ENCODE results near the gene SLC2A9.

Gene SLC2A9

GRCh38 chr4:10053635-10054453 lies 32.5 kb upstream of the SLC2A9 start:
- TF ChIP-seq CTCF (IDR thresholded peaks at IDR 0.05; ENCODE audit: control insufficient read depth, insufficient read depth, low read depth, low read length, missing control alignments): no peak
- no peak overlapping the region for H3K4me3 ChIP-seq (ENCODE audit: control insufficient read depth, low read depth, low read length)
- no peak for DNase-seq (ENCODE audit: low read depth)

DNA sequence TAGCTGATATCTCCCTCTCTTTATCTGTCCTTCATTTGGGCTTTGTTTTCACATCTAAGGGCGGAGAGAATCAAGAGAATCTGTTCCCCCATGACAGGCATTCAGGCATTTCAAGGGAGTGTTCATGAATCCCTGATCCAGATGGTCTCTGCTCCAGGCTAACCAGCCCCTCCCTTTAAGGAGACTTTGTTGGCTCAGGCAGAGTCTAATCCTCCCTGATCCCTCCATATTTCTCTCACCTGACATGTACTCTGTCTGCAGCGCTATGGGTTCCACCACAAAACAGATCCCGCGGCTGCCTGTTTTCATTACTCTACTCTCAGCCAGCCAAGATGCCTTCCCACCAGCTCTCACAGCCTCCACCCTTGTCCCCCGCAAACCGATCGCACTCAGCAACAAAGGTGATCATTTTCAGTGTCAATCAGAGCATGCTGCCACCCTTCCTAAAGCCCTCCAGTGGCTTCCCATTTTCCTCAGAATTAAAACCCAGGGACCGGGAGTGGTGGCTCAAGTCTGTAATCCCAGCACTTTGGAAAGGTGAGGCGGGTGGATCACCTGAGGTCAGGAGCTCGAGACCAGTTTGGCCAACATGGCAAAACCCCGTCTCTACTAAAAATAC lies 30.3 kb upstream of the SLC2A9 start:
- DNase-seq (ENCODE audit: low read depth): no peak
- no peak for TF ChIP-seq CTCF (IDR thresholded peaks at IDR 0.05; ENCODE audit: control insufficient read depth, insufficient read depth, low read depth, low read length, missing control alignments)
- H3K4me3 ChIP-seq (ENCODE audit: control insufficient read depth, low read depth, low read length): no peak overlapping the region

DNA sequence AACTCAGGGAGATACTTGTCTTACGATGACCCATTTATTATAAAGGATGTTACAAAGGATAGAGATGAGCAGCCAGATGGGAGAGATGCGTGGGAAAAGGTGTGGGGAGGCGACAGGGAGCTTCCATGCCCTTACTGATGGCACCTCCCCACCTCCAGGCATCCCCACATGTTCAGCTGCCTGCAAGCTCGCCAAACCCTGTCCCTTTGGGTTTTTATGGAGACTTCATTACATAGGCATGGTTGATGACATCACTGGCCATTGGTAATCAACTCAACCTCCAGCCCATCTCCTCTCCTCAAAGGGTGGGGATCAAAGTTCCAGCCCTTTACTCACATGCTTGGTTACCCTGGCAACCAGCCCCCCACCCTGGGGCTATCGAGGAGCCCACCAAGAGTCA lies 29.4 kb upstream of the SLC2A9 start:
- DNase-seq (ENCODE audit: low read depth): no peak
- no peak overlapping the region for H3K4me3 ChIP-seq (ENCODE audit: control insufficient read depth, low read depth, low read length)
- no peak for TF ChIP-seq CTCF (IDR thresholded peaks at IDR 0.05; ENCODE audit: control insufficient read depth, insufficient read depth, low read depth, low read length, missing control alignments)

GRCh38 chr4:10050261-10050661 lies 29.0 kb upstream of the SLC2A9 start:
- DNase-seq (ENCODE audit: low read depth): no peak
- no peak overlapping the region for H3K4me3 ChIP-seq (ENCODE audit: control insufficient read depth, low read depth, low read length)
- TF ChIP-seq CTCF (IDR thresholded peaks at IDR 0.05; ENCODE audit: control insufficient read depth, insufficient read depth, low read depth, low read length, missing control alignments): no peak

DNA sequence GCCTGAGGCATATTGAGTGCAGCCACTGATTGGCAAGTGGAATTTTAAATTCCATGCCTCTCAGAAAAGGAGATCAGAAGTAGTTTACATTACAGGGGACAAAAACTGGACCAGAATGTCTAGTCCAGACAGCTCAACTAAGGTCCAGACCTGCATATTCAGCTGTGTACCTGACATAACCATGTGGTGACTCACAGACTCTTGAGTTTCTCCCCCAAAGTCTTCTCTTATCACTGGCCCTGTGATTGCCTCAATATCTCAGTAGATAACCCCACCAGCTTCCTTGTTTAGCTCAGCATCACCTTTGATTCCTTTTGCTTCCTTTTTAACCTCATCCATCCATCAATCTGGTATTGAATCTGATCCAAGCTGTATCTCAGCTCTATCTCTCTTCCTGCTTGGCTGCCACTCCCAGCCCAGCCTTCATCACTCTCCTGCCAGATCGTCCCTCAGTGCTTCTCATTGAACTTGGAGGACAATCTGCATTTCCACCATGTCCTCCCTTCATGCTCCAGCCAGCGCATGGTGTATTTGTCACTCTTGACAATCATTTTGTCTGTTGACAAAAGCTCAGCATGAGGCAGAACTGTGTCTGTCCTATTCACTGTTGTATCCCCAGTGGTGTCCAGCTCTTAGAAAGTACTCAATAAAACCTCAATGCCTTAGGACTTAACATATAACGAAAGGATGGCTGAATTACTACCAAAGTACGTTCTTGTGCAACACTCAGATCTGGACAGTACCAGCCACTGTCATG lies 27.8 kb upstream of the SLC2A9 start:
- H3K4me3 ChIP-seq (ENCODE audit: control insufficient read depth, low read depth, low read length): no peak overlapping the region
- DNase-seq (ENCODE audit: low read depth): no peak
- TF ChIP-seq CTCF (IDR thresholded peaks at IDR 0.05; ENCODE audit: control insufficient read depth, insufficient read depth, low read depth, low read length, missing control alignments): no peak

GRCh38 chr4:10047967-10048366 lies 26.7 kb upstream of the SLC2A9 start:
- no peak overlapping the region for H3K4me3 ChIP-seq (ENCODE audit: control insufficient read depth, low read depth, low read length)
- no peak for DNase-seq (ENCODE audit: low read depth)
- TF ChIP-seq CTCF (IDR thresholded peaks at IDR 0.05; ENCODE audit: control insufficient read depth, insufficient read depth, low read depth, low read length, missing control alignments): no peak

Measured in AG09309 (cell line).